Endothelial cell of umbilical vein (primary cell): Measurements from ENCODE around the gene STMN3. TPM values are rescaled to one million over a fixed set of nuclear protein-coding genes. Genes with fewer than 3 reads are reported as not detected.
"Not testable (repeated sequence)": the region's sequence is repeated elsewhere in the genome, so short reads cannot be mapped to it uniquely, and the experiment has no call there.

Source experiments
- BruUV-seq: library from RNA; stranded (reverse); fragments of 400-500 nt; replicated peaks from 2 replicates; lab custom pipeline; 2021; lab: Mats Ljungman, UMichigan
- CTCF ChIA-PET: fragments of 300-600, 350-600 bp; sonication (Branson Sonifier 250); formaldehyde crosslinking; loops from one replicate; lab custom pipeline; 2021; ENCODE audit warnings: antibody characterized with exemption, inconsistent platforms; lab: Charles Lee
- POLR2A ChIA-PET: fragments of 300-600, 350-600 bp; sonication (Branson Sonifier 250); formaldehyde crosslinking; loops from one replicate; lab custom pipeline; 2021; ENCODE audit warnings: antibody characterized with exemption, inconsistent platforms; lab: Charles Lee
- DNase-seq: peaks from one replicate; pipeline ENCODE4 v3.0.0-alpha.2; 2011; ENCODE audit warnings: low read depth, low spot score
- FAIRE-seq: peaks from 2 replicates; lab custom pipeline; 2011; peaks lifted over from hg19 to GRCh38; lab: Jason Lieb, UNC
- H2AFZ ChIP-seq: 2 replicates; pipeline ENCODE4 v1.6.0; 2012; ENCODE audit warnings: low read depth, low read length, control low read depth, inconsistent platforms
- H3K27ac ChIP-seq: 2 replicates; pipeline ENCODE4 v1.5.1; 2011; ENCODE audit warnings: low read depth, mild to moderate bottlenecking, control low read depth, low read length, moderate library complexity; ENCODE audit not compliant: insufficient read depth
- H3K27me3 ChIP-seq, 2 experiments: 2 replicates each; pipeline versions ENCODE4 v1.6.0 to v1.6.1; 2011; ENCODE audit warnings: low read length in 2 of 2, mixed read lengths in 1 of 2; ENCODE audit not compliant: control insufficient read depth in 2 of 2, insufficient read depth in 2 of 2
- H3K36me3 ChIP-seq, 2 experiments: 2 replicates in 1 of 2; 3 replicates in 1 of 2; pipeline ENCODE4 v1.5.1; 2011; ENCODE audit warnings: low read length in 2 of 2, mild to moderate bottlenecking in 1 of 2, moderate library complexity in 1 of 2; ENCODE audit not compliant: control insufficient read depth in 2 of 2, insufficient read depth in 2 of 2; ENCODE audit errors: extremely low read depth in 1 of 2
- H3K4me1 ChIP-seq: 3 replicates; pipeline ENCODE4 v1.5.1; 2011; ENCODE audit warnings: mild to moderate bottlenecking, low read length; ENCODE audit not compliant: control insufficient read depth, insufficient read depth; ENCODE audit errors: extremely low read depth
- H3K4me2 ChIP-seq: 2 replicates; pipeline ENCODE4 v1.6.1; 2011; ENCODE audit warnings: low read length, control low read depth, mixed read lengths; ENCODE audit not compliant: insufficient read depth
- H3K4me3 ChIP-seq, 3 experiments: fragments of 200-600 bp in 1 of 3; sonication (generic), shearing (Covaris generic) in 1 of 3; replicated peaks in 1 of 3; 2 replicates each; pipeline ENCODE4 v1.5.1; 2011 to 2016; ENCODE audit warnings: control low read depth in 3 of 3, low read length in 3 of 3, mild to moderate bottlenecking in 2 of 3, inconsistent platforms in 1 of 3, low read depth in 1 of 3, moderate library complexity in 1 of 3; ENCODE audit not compliant: insufficient read depth in 1 of 3
- H3K79me2 ChIP-seq: 2 replicates; pipeline ENCODE4 v1.6.0; 2012; ENCODE audit warnings: low read length, inconsistent platforms; ENCODE audit not compliant: control insufficient read depth, insufficient read depth
- H3K9ac ChIP-seq: replicated peaks from 2 replicates; pipeline ENCODE3; 2011; ENCODE audit warnings: low read length, control low read depth; ENCODE audit not compliant: insufficient read depth; ENCODE audit errors: extremely low read depth
- H3K9me1 ChIP-seq: replicated peaks from 3 replicates; pipeline ENCODE4 v1.6.0; 2011; ENCODE audit warnings: mild to moderate bottlenecking, low read length; ENCODE audit not compliant: control insufficient read depth, insufficient read depth; ENCODE audit errors: extremely low read depth
- H3K9me3 ChIP-seq: replicated peaks from 2 replicates; pipeline ENCODE4 v1.5.1; 2012; ENCODE audit warnings: low read length, inconsistent platforms; ENCODE audit not compliant: control insufficient read depth, insufficient read depth
- H4K20me1 ChIP-seq: replicated peaks from 2 replicates; pipeline ENCODE3; 2011; ENCODE audit warnings: mild to moderate bottlenecking, low read length; ENCODE audit not compliant: control insufficient read depth, insufficient read depth; ENCODE audit errors: extremely low read depth
- GATA2 ChIP-seq: IDR thresholded peaks from 2 replicates; pipeline ENCODE4 v1.7.0; 2011; ENCODE audit warnings: low read depth, mild to moderate bottlenecking, moderate library complexity, mixed read lengths, low read length; ENCODE audit not compliant: insufficient read length, insufficient read depth
- MYC ChIP-seq: IDR thresholded peaks from one replicate; pipeline ENCODE4 v1.6.1; 2011; ENCODE audit warnings: mild to moderate bottlenecking, low read depth, low read length
- POLR2A ChIP-seq: IDR thresholded peaks from 2 replicates; pipeline ENCODE4 v1.6.1; 2012; ENCODE audit warnings: low read depth, mild to moderate bottlenecking, control low read depth, low read length
- dilution Hi-C: fragments of 300-500 bp; cut with MboI; formaldehyde crosslinking; loops from one replicate; pipeline ENCODE4 v1.15.0; 2019; ENCODE audit warnings: low sequenced_read_pairs; ENCODE audit not compliant: extremely low pct_ligation_motif_present
- intact Hi-C: fragments of 100-400 bp; cut with micrococcal nuclease; formaldehyde crosslinking; loops from one replicate; pipeline ENCODE4 v1.10.0; 2022
- polyA plus RNA-seq, 4 experiments: library from polyadenylated mRNA; depleted of rRNA in 3 of 4; stranded (reverse) in 3 of 4; unstranded in 1 of 4; fragments of >200 nt; gene quantifications; 2 replicates each; pipeline versions ENCODE4 v1.2.1 to v1.2.3, GENCODE V29; 2011 to 2012; ENCODE audit warnings: missing spikeins in 1 of 4
- total RNA-seq: library from RNA; stranded (reverse); gene quantifications from 2 replicates; pipeline ENCODE4 v1.2.3, GENCODE V29; 2021

The STMN3 gene
- total and polyA plus RNA-seq, 2 donors (not counting 3 experiments of a cell fraction or from before 2014, with no cell fraction given): 1.7 to 4.7 TPM

- H3K4me1 ChIP-seq: peaks cover 13% of the 10 kb centered on the region
- H2AFZ ChIP-seq, FAIRE-seq, DNase-seq, H3K4me3 ChIP-seq, dilution Hi-C loops, H3K4me2 ChIP-seq, intact Hi-C loops, H4K20me1 ChIP-seq, H3K27me3 ChIP-seq, H3K27ac ChIP-seq, BruUV-seq, H3K9me1 ChIP-seq, H3K36me3 ChIP-seq, H3K9ac ChIP-seq, H3K9me3 ChIP-seq: not testable (repeated sequence)
- ChIA-PET POLR2A (interaction anchor here (0.6 kb wide), 1 partner anchor 10 kb away, joined by 4 read pairs; no protein-coding TSS in a partner anchor), CTCF (interaction anchor here (1.6 kb wide), 1 partner anchor 11 kb away, joined by 7 read pairs; no protein-coding TSS in a partner anchor)
- peaks cover 17% of the 10 kb centered on the region for H3K79me2 ChIP-seq
Observed at GRCh38 chr20:63630956-63631355, 22.3 kb downstream of the STMN3 start.

- no peaks in the 10 kb centered on the region for H3K9me3 ChIP-seq
- peak; percentile 32 for TF ChIP-seq MYC
- no peak for TF ChIP-seq GATA2
- TF ChIP-seq POLR2A: no peak
- H3K4me3 ChIP-seq: peak overlapping the region; percentile 82 to 100 (median 88)
- no peaks in the 10 kb centered on the region for H4K20me1 ChIP-seq
- H2AFZ ChIP-seq: peak overlapping the region; percentile 37
- TSS peak; percentile 51 for BruUV-seq
- FAIRE-seq (peak; percentile 89), DNase-seq (peak; percentile 83)
- H3K79me2 ChIP-seq: peaks cover 32% of the 10 kb centered on the region
- ChIA-PET POLR2A (no interaction called here), CTCF (interaction anchor here (0.6 to 1.0 kb wide), 2 partner anchors 13 to 329 kb away, joined by 3 read pairs; no protein-coding TSS in a partner anchor)
- intact Hi-C loops: loop anchor here (1.0 to 5.0 kb wide), 5 partner anchors 11 to 79 kb away; partner anchors contain the start of genes ARFRP1, HELZ2, RTEL1 and ZGPAT
- peaks cover 16% of the 10 kb centered on the region for H3K4me1 ChIP-seq
- dilution Hi-C loops: no loop called here
- H3K9me1 ChIP-seq: no peaks in the 10 kb centered on the region
- H3K9ac ChIP-seq: peak overlapping the region; percentile 88
- H3K27me3 ChIP-seq: no peaks in the 10 kb centered on the region
- no peaks in the 10 kb centered on the region for H3K36me3 ChIP-seq
- H3K27ac ChIP-seq: peak overlapping the region; percentile 13
- peak overlapping the region; percentile 95 for H3K4me2 ChIP-seq
Observed at GRCh38 chr20:63628246-63628975, 24.8 kb downstream of the STMN3 start.
